Measurements from ENCODE around the gene TSPY8.
"Not testable (repeated sequence)": the region's sequence is repeated elsewhere in the genome, so short reads cannot be mapped to it uniquely, and the experiment has no call there.

DNA sequence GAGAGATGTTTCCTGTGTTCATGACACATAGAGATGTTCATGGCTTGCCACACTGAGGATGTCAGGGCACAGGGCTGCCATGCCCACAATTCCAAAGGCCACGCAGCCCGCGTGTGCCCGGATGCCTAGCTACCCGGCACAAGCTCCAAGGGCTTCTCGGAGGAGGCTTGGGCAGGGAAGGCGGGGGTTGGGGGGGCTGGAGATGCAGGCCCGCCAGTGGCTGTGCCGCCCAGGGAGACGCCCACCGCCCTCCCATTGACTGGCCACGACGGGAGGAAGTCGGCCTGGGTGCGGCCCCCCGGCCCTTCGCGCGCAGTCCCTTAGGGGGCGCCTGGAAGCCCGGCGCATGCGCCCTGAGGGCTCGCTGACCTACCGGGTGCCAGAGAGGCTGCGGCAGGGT is 20.4 kb upstream of the TSPY8 start, which contains the start of gene TSPY4:
- not testable (repeated sequence) for TF ChIP-seq CTCF, POLR2A, POLR2AphosphoS5 (IDR thresholded peaks at IDR 0.05)

Data from breast epithelium (tissue), 3 donors.